Stomach (tissue), 9 donors: ENCODE results near the gene JPH3. TPM values are rescaled to one million over a fixed set of nuclear protein-coding genes. Genes with fewer than 3 reads are reported as not detected.

ENCODE experiments used
- DNase-seq, 2 donors: peaks; one replicate each; pipeline versions ENCODE4 v3.0.0 to v3.0.0-alpha.2; 2013 to 2019
- H3K27ac ChIP-seq, 5 donors: fragments of 200-600 bp in 4 of 5; sonication (generic) in 4 of 5; one replicate each; pipeline ENCODE4 v1.5.1; 2013 to 2019; ENCODE audit warnings: mild to moderate bottlenecking in 1 of 5, moderate library complexity in 1 of 5
- H3K27me3 ChIP-seq, 3 donors: fragments of 200-600 bp; sonication (generic); one replicate each; pipeline ENCODE4 v1.5.1; 2017 to 2019; ENCODE audit warnings: mixed run types in 1 of 3
- H3K36me3 ChIP-seq, 4 donors: fragments of 200-600 bp; sonication (generic); 1 replicate in 3 of 4; 2 replicates in 1 of 4; pipeline ENCODE4 v1.5.1; 2016 to 2019
- H3K4me1 ChIP-seq, 4 donors: fragments of 200-600 bp; sonication (generic); one replicate each; pipeline ENCODE4 v1.5.1; 2016 to 2019
- H3K4me3 ChIP-seq, 4 donors: fragments of 200-600 bp; sonication (generic) in 3 of 4; one replicate each; pipeline ENCODE4 v1.5.1; 2016 to 2019; ENCODE audit warnings: mild to moderate bottlenecking in 1 of 4
- H3K9me3 ChIP-seq, 4 donors: fragments of 200-600 bp; sonication (generic); one replicate each; pipeline ENCODE4 v1.5.1; 2016 to 2019
- CTCF ChIP-seq, 7 experiments: fragments of 450-650 bp in 4 of 7; fragments of 200-600 bp in 3 of 7; sonication (generic) in 3 of 7; IDR thresholded peaks; one replicate each; pipeline ENCODE4 v1.5.1; 2016 to 2019; ENCODE audit warnings: antibody characterized with exemption in 7 of 7, control low read depth in 2 of 7, mild to moderate bottlenecking in 1 of 7
- EP300 ChIP-seq: sonication (generic); formaldehyde crosslinking; IDR thresholded peaks from one replicate; pipeline ENCODE4 v1.6.1; 2017; ENCODE audit warnings: antibody characterized with exemption
- POLR2A ChIP-seq, 4 donors: fragments of 450-650 bp; IDR thresholded peaks; one replicate each; pipeline ENCODE4 v1.6.1; 2016; ENCODE audit warnings: antibody characterized with exemption in 4 of 4, control low read depth in 2 of 4, mild to moderate bottlenecking in 1 of 4, moderate library complexity in 1 of 4
- POLR2AphosphoS5 ChIP-seq, 3 donors: sonication (generic); formaldehyde crosslinking; IDR thresholded peaks; one replicate each; pipeline ENCODE4 v1.6.1; 2016; ENCODE audit warnings: antibody characterized with exemption in 3 of 3
- WGBS, 5 donors: extraction: QIAGEN DNeasy Blood & Tissue Kit in 3 of 5; methylation state at CpG; one replicate each; pipeline versions ENCODE4 v1.1.5 to v1.1.7; 2013 to 2018; 5-methylcytosine and 5-hydroxymethylcytosine counted together
- intact Hi-C: fragments of 100-400 bp; cut with DNase I; formaldehyde crosslinking; loops from one replicate; pipeline ENCODE4 v1.15.1; 2023; ENCODE audit warnings: low total_unique reads
- polyA plus RNA-seq, 3 donors: library from polyadenylated mRNA; stranded (reverse); fragments of 200-250 nt; gene quantifications; one replicate each; pipeline ENCODE4 v1.2.3, GENCODE V29; 2013
- total RNA-seq, 5 donors: library from RNA; depleted of rRNA; stranded (reverse); fragments of >200 nt; gene quantifications; one replicate each; pipeline versions ENCODE4 v1.1.0 to v1.2.3, GENCODE V29; 2014 to 2016
- donor health status: healthy with polysubstance abuse.
- donor health status: Bipolar disorder and iron deficiency.
- donor health status: healthy.

JPH3 gene
- total and polyA plus RNA-seq, 8 donors, result 0.31 to 1.3 (median 0.66) TPM; not detected in 2

GRCh38 chr16:87687126-87687910 is 85.0 kb downstream of the JPH3 start:
- no peaks in the 10 kb centered on the region for H3K9me3 ChIP-seq
- no peaks in the 10 kb centered on the region for H3K36me3 ChIP-seq
- H3K27ac ChIP-seq, result no peak overlapping the region
- no peak overlapping the region for H3K4me3 ChIP-seq
- peaks cover 2 to 91% (median 22%) of the 10 kb centered on the region in 3 donors for H3K27me3 ChIP-seq
- no peak for DNase-seq
- TF ChIP-seq EP300 (no peak), POLR2A (IDR thresholded peaks at IDR 0.05) (no peak), CTCF (IDR thresholded peaks at IDR 0.05) (no peak), POLR2AphosphoS5 (IDR thresholded peaks at IDR 0.05) (no peak)
- intact Hi-C loops, result no loop called here
- WGBS, 5 donors, result 62 to 74% (median 72%) methylated on average over 14 to 31 of the region's 31 CpGs
- H3K4me1 ChIP-seq, result peaks cover 0 to 8% (median 0%) of the 10 kb centered on the region in 4 donors

- DNase-seq, result no peak
- Histone ChIP-seq H3K4me3 (no peak overlapping the region), H3K4me1 (peaks cover 0 to 8% (median 0%) of the 10 kb centered on the region in 4 donors), H3K27me3 (peaks cover 0 to 84% (median 22%) of the 10 kb centered on the region in 3 donors), H3K9me3 (no peaks in the 10 kb centered on the region), H3K36me3 (no peaks in the 10 kb centered on the region), H3K27ac (no peak overlapping the region)
- TF ChIP-seq POLR2A (IDR thresholded peaks at IDR 0.05) (no peak), CTCF (IDR thresholded peaks at IDR 0.05) (no peak), POLR2AphosphoS5 (IDR thresholded peaks at IDR 0.05) (no peak), EP300 (no peak)
- 77 to 88% (median 81%) methylated on average over 13 to 14 of the region's 14 CpGs for WGBS, 5 donors
- intact Hi-C loops, result no loop called here
These were observed 85.8 kb downstream of the JPH3 start for GRCh38 chr16:87687998-87688529.

- DNase-seq, result no peak
- Histone ChIP-seq H3K27me3 (peaks cover 0 to 73% (median 22%) of the 10 kb centered on the region in 3 donors), H3K36me3 (no peaks in the 10 kb centered on the region), H3K4me1 (peaks cover 0 to 8% (median 0%) of the 10 kb centered on the region in 4 donors), H3K27ac (no peak overlapping the region), H3K4me3 (no peak overlapping the region), H3K9me3 (no peaks in the 10 kb centered on the region)
- TF ChIP-seq POLR2A (IDR thresholded peaks at IDR 0.05) (no peak), CTCF (IDR thresholded peaks at IDR 0.05) (no peak), POLR2AphosphoS5 (IDR thresholded peaks at IDR 0.05) (no peak)
- intact Hi-C loops, result no loop called here
- WGBS, 5 donors, result 78 to 97% (median 87%) methylated on average over 13 to 45 of the region's 45 CpGs
These were observed 86.8 kb downstream of the JPH3 start for GRCh38 chr16:87688876-87689815.

GRCh38 chr16:87689956-87690465 is 87.7 kb downstream of the JPH3 start:
- H3K27me3 ChIP-seq, result peaks cover 0 to 64% (median 22%) of the 10 kb centered on the region in 3 donors
- H3K36me3 ChIP-seq, result peaks cover 0 to 8% (median 7%) of the 10 kb centered on the region in 4 donors
- H3K4me3 ChIP-seq, result no peak overlapping the region
- no peaks in the 10 kb centered on the region for H3K9me3 ChIP-seq
- no peak for DNase-seq
- intact Hi-C loops, result no loop called here
- 80 to 96% (median 92%) methylated on average over 3 to 46 of the region's 46 CpGs for WGBS, 5 donors
- no peak overlapping the region for H3K27ac ChIP-seq
- H3K4me1 ChIP-seq, result peaks cover 0 to 8% (median 0%) of the 10 kb centered on the region in 4 donors
- TF ChIP-seq CTCF (IDR thresholded peaks at IDR 0.05), result no peak
- TF ChIP-seq POLR2A (IDR thresholded peaks at IDR 0.05), result no peak
- TF ChIP-seq EP300, result no peak
- no peak for TF ChIP-seq POLR2AphosphoS5 (IDR thresholded peaks at IDR 0.05)
